Glutamatergic neuron (in vitro differentiated cells): ENCODE measurements around the gene PRKD2. TPM values are rescaled to one million over a fixed set of nuclear protein-coding genes. Genes with fewer than 3 reads are reported as not detected.

Experiments
- DNase-seq: peaks from one replicate; pipeline ENCODE4 v3.0.0; 2022
- H3K27ac Mint-ChIP-seq: one replicate; pipeline ENCODE4 v1.8.0; 2020; ENCODE audit warnings: mild to moderate bottlenecking, mixed read lengths, inconsistent platforms; ENCODE audit not compliant: unreplicated experiment
- H3K27me3 Mint-ChIP-seq: one replicate; pipeline ENCODE4 v1.8.0; 2020; ENCODE audit warnings: mild to moderate bottlenecking, moderate library complexity, mixed read lengths, inconsistent platforms; ENCODE audit not compliant: unreplicated experiment
- H3K36me3 Mint-ChIP-seq: one replicate; pipeline ENCODE4 v1.8.0; 2020; ENCODE audit warnings: mild to moderate bottlenecking, mixed read lengths, inconsistent platforms; ENCODE audit not compliant: unreplicated experiment
- H3K4me1 Mint-ChIP-seq: one replicate; pipeline ENCODE4 v1.8.0; 2020; ENCODE audit warnings: mild to moderate bottlenecking, low read depth, mixed read lengths, inconsistent platforms; ENCODE audit not compliant: unreplicated experiment
- H3K4me3 Mint-ChIP-seq: one replicate; pipeline ENCODE4 v1.8.0; 2020; ENCODE audit warnings: mild to moderate bottlenecking, mixed read lengths, inconsistent platforms; ENCODE audit not compliant: unreplicated experiment
- H3K9me3 Mint-ChIP-seq: one replicate; pipeline ENCODE4 v1.8.0; 2020; ENCODE audit warnings: mild to moderate bottlenecking, moderate library complexity, mixed read lengths, inconsistent platforms; ENCODE audit not compliant: unreplicated experiment
- CTCF ChIP-seq: fragments of 200-600 bp; sonication (generic); IDR thresholded peaks from one replicate; pipeline ENCODE4 v1.5.0; 2021; ENCODE audit not compliant: partially characterized antibody, unreplicated experiment
- total RNA-seq: library from RNA; stranded (reverse); fragmentation: NEBNext Ultra II Directional; extraction: Animal tissue kit (Norgen Biotek cat#: 25700); gene quantifications from one replicate; pipeline ENCODE4 v1.2.1, GENCODE V29; 2021; ENCODE audit not compliant: unreplicated experiment

PRKD2 gene
- total RNA-seq, 1 donor from 2014 or later, result 54.7 TPM

- no peaks in the 10 kb centered on the region for H3K36me3 Mint-ChIP-seq
- H3K27me3 Mint-ChIP-seq, result peaks cover 7% of the 10 kb centered on the region
- H3K27ac Mint-ChIP-seq, result peak within 1 kb of the TSS; percentile 84
- TF ChIP-seq CTCF, result no peak
- peak; percentile 64 for DNase-seq
- H3K4me1 Mint-ChIP-seq, result peaks cover 15% of the 10 kb centered on the region
- H3K9me3 Mint-ChIP-seq, result peaks cover 11% of the 10 kb centered on the region
- peak within 1 kb of the TSS; percentile 93 for H3K4me3 Mint-ChIP-seq
Measured at GRCh38 chr19:46745521-46746280, 28.8 kb upstream of the PRKD2 start, which contains the start of gene FKRP. Gene FKRP (plus strand): TSS chr19:46746057. CDS start chr19:46755451, 9,394 bp downstream.

- no peak for TF ChIP-seq CTCF
- peak overlapping the region; percentile 93 for H3K4me3 Mint-ChIP-seq
- no peaks in the 10 kb centered on the region for H3K36me3 Mint-ChIP-seq
- peak overlapping the region; percentile 77 for H3K27ac Mint-ChIP-seq
- DNase-seq, result no peak
- H3K4me1 Mint-ChIP-seq, result peaks cover 20% of the 10 kb centered on the region
- H3K9me3 Mint-ChIP-seq, result peaks cover 11% of the 10 kb centered on the region
- peaks cover 7% of the 10 kb centered on the region for H3K27me3 Mint-ChIP-seq
Measured at GRCh38 chr19:46745030-46745429, 28.1 kb upstream of the PRKD2 start.

GRCh38 chr19:46744005-46744691 is 27.2 kb upstream of the PRKD2 start:
- H3K27me3 Mint-ChIP-seq, result peaks cover 7% of the 10 kb centered on the region
- no peak for TF ChIP-seq CTCF
- no peak overlapping the region for H3K27ac Mint-ChIP-seq
- no peak for DNase-seq
- peak overlapping the region; percentile 93 for H3K4me3 Mint-ChIP-seq
- H3K9me3 Mint-ChIP-seq, result peaks cover 11% of the 10 kb centered on the region
- H3K36me3 Mint-ChIP-seq, result no peaks in the 10 kb centered on the region
- peaks cover 20% of the 10 kb centered on the region for H3K4me1 Mint-ChIP-seq

GRCh38 chr19:46742926-46743480 is 26.1 kb upstream of the PRKD2 start:
- no peak overlapping the region for H3K27ac Mint-ChIP-seq

More at GRCh38 chr19:46742926-46743480, 26.1 kb upstream of the PRKD2 start:
- Mint-ChIP-seq H3K27me3 (peaks cover 6% of the 10 kb centered on the region), H3K36me3 (no peaks in the 10 kb centered on the region), H3K4me1 (peaks cover 22% of the 10 kb centered on the region), H3K4me3 (peak overlapping the region; percentile 58), H3K9me3 (peaks cover 11% of the 10 kb centered on the region)
- no peak for DNase-seq
- TF ChIP-seq CTCF, result no peak
